IMR-90 (cell line): ENCODE results near the gene BTG2.

ENCODE experiments used
- CHD1 ChIP-seq: IDR thresholded peaks from 2 replicates; pipeline ENCODE4 v1.6.1; 2012; ENCODE audit warnings: low read depth, low read length, improper control_type of control experiment
- MAFK ChIP-seq: IDR thresholded peaks from 2 replicates; pipeline ENCODE4 v1.6.1; 2012; ENCODE audit warnings: low read depth, low read length, improper control_type of control experiment
- MAZ ChIP-seq: IDR thresholded peaks from 2 replicates; pipeline ENCODE4 v1.6.1; 2012; ENCODE audit warnings: low read depth, mild to moderate bottlenecking, low read length, improper control_type of control experiment, moderate library complexity, borderline replicate concordance
- POLR2A ChIP-seq: IDR thresholded peaks from 2 replicates; pipeline ENCODE4 v1.6.1; 2012; ENCODE audit warnings: mild to moderate bottlenecking, low read depth, low read length
- RAD21 ChIP-seq: IDR thresholded peaks from 2 replicates; pipeline ENCODE4 v1.6.1; 2012; ENCODE audit warnings: low read length, improper control_type of control experiment
- RCOR1 ChIP-seq: IDR thresholded peaks from 2 replicates; pipeline ENCODE4 v1.6.1; 2012; ENCODE audit warnings: mild to moderate bottlenecking, low read length, improper control_type of control experiment; ENCODE audit not compliant: insufficient replicate concordance
- RFX5 ChIP-seq: IDR thresholded peaks from 2 replicates; pipeline ENCODE4 v1.8.0; 2012; ENCODE audit warnings: low read depth, mild to moderate bottlenecking, low read length, moderate library complexity
- SMC3 ChIP-seq: fragments of 150-350 bp; IDR thresholded peaks from 2 replicates; pipeline ENCODE4 v1.6.1; 2016; ENCODE audit warnings: low read depth, mild to moderate bottlenecking, antibody characterized with exemption, low read length, moderate library complexity
- TF ChIP-seq, protein P1 (sequence below): conservative IDR thresholded peaks from 2 replicates; pipeline ENCODE4 v1.5.1; 2012; ENCODE audit warnings: mild to moderate bottlenecking, low read depth, low read length, improper control_type of control experiment

DNA sequence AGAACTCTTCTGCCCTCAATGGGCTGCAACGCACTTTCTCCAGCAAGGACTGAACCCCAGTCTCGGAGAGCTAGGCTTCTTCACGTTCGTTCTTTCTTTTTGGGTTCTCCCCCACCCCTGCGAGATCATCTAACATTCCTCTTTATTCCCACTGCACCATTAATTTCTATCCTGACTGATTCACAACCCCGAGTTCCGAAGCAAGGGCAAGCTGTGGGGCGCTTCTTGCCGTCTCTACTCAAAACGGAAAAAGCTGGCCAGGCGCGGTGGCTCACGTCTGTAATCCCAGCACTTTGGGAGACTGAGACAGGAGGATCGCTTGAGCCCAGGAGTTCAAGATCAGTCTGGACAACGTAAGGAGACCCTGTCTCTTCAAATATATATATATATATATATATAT, 37.4 kb upstream of the BTG2 start:
- TF ChIP-seq POLR2A (no peak), MAZ (no peak), SMC3 (no peak), RFX5 (no peak), RCOR1 (no peak), MAFK (no peak), RAD21 (no peak), CHD1 (no peak)
- TF ChIP-seq, protein P1, sequence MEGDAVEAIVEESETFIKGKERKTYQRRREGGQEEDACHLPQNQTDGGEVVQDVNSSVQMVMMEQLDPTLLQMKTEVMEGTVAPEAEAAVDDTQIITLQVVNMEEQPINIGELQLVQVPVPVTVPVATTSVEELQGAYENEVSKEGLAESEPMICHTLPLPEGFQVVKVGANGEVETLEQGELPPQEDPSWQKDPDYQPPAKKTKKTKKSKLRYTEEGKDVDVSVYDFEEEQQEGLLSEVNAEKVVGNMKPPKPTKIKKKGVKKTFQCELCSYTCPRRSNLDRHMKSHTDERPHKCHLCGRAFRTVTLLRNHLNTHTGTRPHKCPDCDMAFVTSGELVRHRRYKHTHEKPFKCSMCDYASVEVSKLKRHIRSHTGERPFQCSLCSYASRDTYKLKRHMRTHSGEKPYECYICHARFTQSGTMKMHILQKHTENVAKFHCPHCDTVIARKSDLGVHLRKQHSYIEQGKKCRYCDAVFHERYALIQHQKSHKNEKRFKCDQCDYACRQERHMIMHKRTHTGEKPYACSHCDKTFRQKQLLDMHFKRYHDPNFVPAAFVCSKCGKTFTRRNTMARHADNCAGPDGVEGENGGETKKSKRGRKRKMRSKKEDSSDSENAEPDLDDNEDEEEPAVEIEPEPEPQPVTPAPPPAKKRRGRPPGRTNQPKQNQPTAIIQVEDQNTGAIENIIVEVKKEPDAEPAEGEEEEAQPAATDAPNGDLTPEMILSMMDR: no peak
